ENCODE results near the gene ARID1A.

ARID1A gene

GRCh38 chr1:26811057-26811456 is 115.2 kb downstream of the ARID1A start:
- H2AK5ac ChIP-seq (ENCODE audit: low read length): no peak overlapping the region
- no peak overlapping the region for H3K18ac ChIP-seq (ENCODE audit: low read length)
- no peak overlapping the region for H3K4me2 ChIP-seq (ENCODE audit: low read length)
- DNase-seq: no peak
- no peak overlapping the region for H3K4ac ChIP-seq (ENCODE audit: low read depth, low read length)
- H3K23ac ChIP-seq (ENCODE audit: low read length): no peak overlapping the region
- WGBS (ENCODE audit: extremely low coverage, insufficient coverage, insufficient read length): no CpG with 5 or more reads among the region's 4 CpGs
- no peak overlapping the region for H2BK120ac ChIP-seq (ENCODE audit: insufficient read depth, low read length, poor library complexity)
- no peak overlapping the region for H3K27ac ChIP-seq (ENCODE audit: low read depth, low read length)
- H2AFZ ChIP-seq (ENCODE audit: insufficient read depth, low read length, poor library complexity): no peak overlapping the region
- H3K27me3 ChIP-seq (ENCODE audit: insufficient read depth, low read length): no peaks in the 10 kb centered on the region
- no peak overlapping the region for H2BK5ac ChIP-seq (ENCODE audit: low read depth, low read length, poor library complexity)
- H3K9ac ChIP-seq (ENCODE audit: low read length): no peak overlapping the region
- no peak overlapping the region for H4K8ac ChIP-seq (ENCODE audit: low read depth, low read length)
- no peaks in the 10 kb centered on the region for H3K9me3 ChIP-seq (ENCODE audit: insufficient read depth, low read depth, low read length)
- H3K36me3 ChIP-seq (ENCODE audit: control insufficient read depth in 1 of 2, insufficient read depth in 2 of 2, low read length in 2 of 2): no peaks in the 10 kb centered on the region
- no peak overlapping the region for H3K14ac ChIP-seq (ENCODE audit: low read length)
- H3K79me2 ChIP-seq (ENCODE audit: control insufficient read depth, insufficient read depth, low read length, poor library complexity): no peaks in the 10 kb centered on the region
- no peaks in the 10 kb centered on the region for H3K4me1 ChIP-seq (ENCODE audit: control insufficient read depth in 1 of 2, insufficient read depth in 2 of 2, low read length in 2 of 2)
- H4K12ac ChIP-seq (ENCODE audit: low read depth, low read length): no peak overlapping the region
- H3K79me1 ChIP-seq (ENCODE audit: low read length): no peaks in the 10 kb centered on the region
- no peak overlapping the region for H3K4me3 ChIP-seq (ENCODE audit: low read depth, low read length)
- H2BK12ac ChIP-seq (ENCODE audit: low read length): no peak overlapping the region
- no peak overlapping the region for H4K91ac ChIP-seq (ENCODE audit: low read depth, low read length)

- Histone ChIP-seq H3K79me2 (ENCODE audit: control insufficient read depth, insufficient read depth, low read length, poor library complexity) (no peaks in the 10 kb centered on the region), H3K4me2 (ENCODE audit: low read length) (no peak overlapping the region), H3K14ac (ENCODE audit: low read length) (no peak overlapping the region), H3K9ac (ENCODE audit: low read length) (no peak overlapping the region), H2AK5ac (ENCODE audit: low read length) (no peak overlapping the region), H4K8ac (ENCODE audit: low read depth, low read length) (no peak overlapping the region), H3K4ac (ENCODE audit: low read depth, low read length) (no peak overlapping the region), H3K9me3 (ENCODE audit: insufficient read depth, low read depth, low read length) (no peaks in the 10 kb centered on the region), H3K23ac (ENCODE audit: low read length) (no peak overlapping the region), H3K79me1 (ENCODE audit: low read length) (no peaks in the 10 kb centered on the region), H3K18ac (ENCODE audit: low read length) (no peak overlapping the region), H3K4me1 (ENCODE audit: control insufficient read depth in 1 of 2, insufficient read depth in 2 of 2, low read length in 2 of 2) (no peaks in the 10 kb centered on the region), H2BK12ac (ENCODE audit: low read length) (no peak overlapping the region), H3K27me3 (ENCODE audit: insufficient read depth, low read length) (no peaks in the 10 kb centered on the region), H4K91ac (ENCODE audit: low read depth, low read length) (no peak overlapping the region), H2BK120ac (ENCODE audit: insufficient read depth, low read length, poor library complexity) (no peak overlapping the region), H4K12ac (ENCODE audit: low read depth, low read length) (no peak overlapping the region), H3K36me3 (ENCODE audit: control insufficient read depth in 1 of 2, insufficient read depth in 2 of 2, low read length in 2 of 2) (no peaks in the 10 kb centered on the region), H3K4me3 (ENCODE audit: low read depth, low read length) (no peak overlapping the region), H2AFZ (ENCODE audit: insufficient read depth, low read length, poor library complexity) (no peak overlapping the region), H3K27ac (ENCODE audit: low read depth, low read length) (no peak overlapping the region), H2BK5ac (ENCODE audit: low read depth, low read length, poor library complexity) (no peak overlapping the region)
- peak in 1 of 2 donors; percentile 19 for DNase-seq
Measured at GRCh38 chr1:26811708-26812107, 115.9 kb downstream of the ARID1A start.

GRCh38 chr1:26814377-26814776 is 118.6 kb downstream of the ARID1A start:
- Histone ChIP-seq H3K4me1 (ENCODE audit: control insufficient read depth in 1 of 2, insufficient read depth in 2 of 2, low read length in 2 of 2) (no peaks in the 10 kb centered on the region), H3K79me2 (ENCODE audit: control insufficient read depth, insufficient read depth, low read length, poor library complexity) (no peaks in the 10 kb centered on the region), H4K12ac (ENCODE audit: low read depth, low read length) (no peak overlapping the region), H4K8ac (ENCODE audit: low read depth, low read length) (no peak overlapping the region), H2BK12ac (ENCODE audit: low read length) (no peak overlapping the region), H3K14ac (ENCODE audit: low read length) (no peak overlapping the region), H3K9me3 (ENCODE audit: insufficient read depth, low read depth, low read length) (no peaks in the 10 kb centered on the region), H4K91ac (ENCODE audit: low read depth, low read length) (no peak overlapping the region), H3K18ac (ENCODE audit: low read length) (no peak overlapping the region), H3K4me3 (ENCODE audit: low read depth, low read length) (no peak overlapping the region), H3K23ac (ENCODE audit: low read length) (no peak overlapping the region), H3K36me3 (ENCODE audit: control insufficient read depth in 1 of 2, insufficient read depth in 2 of 2, low read length in 2 of 2) (no peaks in the 10 kb centered on the region), H3K4ac (ENCODE audit: low read depth, low read length) (no peak overlapping the region), H2BK5ac (ENCODE audit: low read depth, low read length, poor library complexity) (no peak overlapping the region), H3K27ac (ENCODE audit: low read depth, low read length) (no peak overlapping the region), H3K9ac (ENCODE audit: low read length) (no peak overlapping the region), H2BK120ac (ENCODE audit: insufficient read depth, low read length, poor library complexity) (no peak overlapping the region), H3K27me3 (ENCODE audit: insufficient read depth, low read length) (no peaks in the 10 kb centered on the region), H3K4me2 (ENCODE audit: low read length) (no peak overlapping the region), H2AFZ (ENCODE audit: insufficient read depth, low read length, poor library complexity) (no peak overlapping the region), H2AK5ac (ENCODE audit: low read length) (no peak overlapping the region), H3K79me1 (ENCODE audit: low read length) (no peaks in the 10 kb centered on the region)
- no CpG with 5 or more reads among the region's 2 CpGs for WGBS (ENCODE audit: extremely low coverage, insufficient coverage, insufficient read length)
- DNase-seq: no peak

GRCh38 chr1:26814893-26815292 is 119.1 kb downstream of the ARID1A start:
- no peak overlapping the region for H3K4me2 ChIP-seq (ENCODE audit: low read length)
- no peak overlapping the region for H3K9ac ChIP-seq (ENCODE audit: low read length)
- no peak overlapping the region for H3K23ac ChIP-seq (ENCODE audit: low read length)
- H3K36me3 ChIP-seq (ENCODE audit: control insufficient read depth in 1 of 2, insufficient read depth in 2 of 2, low read length in 2 of 2): no peaks in the 10 kb centered on the region
- no peak overlapping the region for H3K27ac ChIP-seq (ENCODE audit: low read depth, low read length)
- H2AK5ac ChIP-seq (ENCODE audit: low read length): no peak overlapping the region
- no peak for DNase-seq
- H3K9me3 ChIP-seq (ENCODE audit: insufficient read depth, low read depth, low read length): no peaks in the 10 kb centered on the region
- H4K8ac ChIP-seq (ENCODE audit: low read depth, low read length): no peak overlapping the region
- H2AFZ ChIP-seq (ENCODE audit: insufficient read depth, low read length, poor library complexity): no peak overlapping the region
- no peak overlapping the region for H4K12ac ChIP-seq (ENCODE audit: low read depth, low read length)
- H2BK12ac ChIP-seq (ENCODE audit: low read length): no peak overlapping the region
- H3K79me1 ChIP-seq (ENCODE audit: low read length): no peaks in the 10 kb centered on the region
- H3K4me3 ChIP-seq (ENCODE audit: low read depth, low read length): no peak overlapping the region
- no peaks in the 10 kb centered on the region for H3K27me3 ChIP-seq (ENCODE audit: insufficient read depth, low read length)
- H2BK120ac ChIP-seq (ENCODE audit: insufficient read depth, low read length, poor library complexity): no peak overlapping the region
- no CpG with 5 or more reads among the region's 3 CpGs for WGBS (ENCODE audit: extremely low coverage, insufficient coverage, insufficient read length)
- H2BK5ac ChIP-seq (ENCODE audit: low read depth, low read length, poor library complexity): no peak overlapping the region
- no peak overlapping the region for H3K14ac ChIP-seq (ENCODE audit: low read length)
- H3K79me2 ChIP-seq (ENCODE audit: control insufficient read depth, insufficient read depth, low read length, poor library complexity): no peaks in the 10 kb centered on the region
- no peaks in the 10 kb centered on the region for H3K4me1 ChIP-seq (ENCODE audit: control insufficient read depth in 1 of 2, insufficient read depth in 2 of 2, low read length in 2 of 2)
- H3K18ac ChIP-seq (ENCODE audit: low read length): no peak overlapping the region
- H4K91ac ChIP-seq (ENCODE audit: low read depth, low read length): no peak overlapping the region
- no peak overlapping the region for H3K4ac ChIP-seq (ENCODE audit: low read depth, low read length)

Measured in trophoblast cell (in vitro differentiated cells and primary cell).